Measurements from ENCODE around the gene ACYP2.
"Not testable (repeated sequence)": the region's sequence is repeated elsewhere in the genome, so short reads cannot be mapped to it uniquely, and the experiment has no call there.

The ACYP2 gene

GRCh38 chr2:54262015-54262765, 146.8 kb downstream of the ACYP2 start:
- Histone ChIP-seq H3K4me1 (ENCODE audit: control extremely low read depth in 1 of 4, control insufficient read depth in 4 of 4, insufficient read depth in 4 of 4, low read length in 3 of 4) (no peaks in the 10 kb centered on the region), H3K9me3 (ENCODE audit: control extremely low read depth in 1 of 5, control insufficient read depth in 4 of 5, insufficient read depth in 2 of 5, low read depth in 1 of 5, low read length in 4 of 5) (peaks cover 0 to 5% (median 2%) of the 10 kb centered on the region in 5 experiments), H3K4me3 (ENCODE audit: control insufficient read depth in 1 of 7, extremely low read depth in 1 of 7, insufficient read depth in 4 of 7, low read depth in 2 of 7, low read length in 6 of 7) (no peak overlapping the region), H3K27ac (ENCODE audit: insufficient read depth in 1 of 2, low read depth in 1 of 2, low read length in 2 of 2, poor library complexity in 1 of 2, severe bottlenecking in 2 of 2) (no peak overlapping the region), H3K36me3 (ENCODE audit: control insufficient read depth in 4 of 4, insufficient read depth in 4 of 4, low read length in 3 of 4) (no peaks in the 10 kb centered on the region), H3K27me3 (replicated peaks in 2 of 5; ENCODE audit: control insufficient read depth in 4 of 5, insufficient read depth in 5 of 5, low read length in 4 of 5) (no peaks in the 10 kb centered on the region)
- ChIA-PET CTCF (no interaction called here), POLR2A (interaction anchor here (0.7 kb wide), 1 partner anchor 148 kb away, joined by 5 read pairs; no protein-coding TSS in a partner anchor)
- DNase-seq = no peak
- no CpG with 5 or more reads among the region's 2 CpGs for WGBS (ENCODE audit: insufficient coverage)

- H3K27ac ChIP-seq (ENCODE audit: insufficient read depth in 1 of 2, low read depth in 1 of 2, low read length in 2 of 2, poor library complexity in 1 of 2, severe bottlenecking in 2 of 2); H3K9me3 ChIP-seq (ENCODE audit: control extremely low read depth in 1 of 5, control insufficient read depth in 4 of 5, insufficient read depth in 2 of 5, low read depth in 1 of 5, low read length in 4 of 5); H3K4me3 ChIP-seq (ENCODE audit: control insufficient read depth in 1 of 7, extremely low read depth in 1 of 7, insufficient read depth in 4 of 7, low read depth in 2 of 7, low read length in 6 of 7); POLR2A ChIA-PET; H3K36me3 ChIP-seq (ENCODE audit: control insufficient read depth in 4 of 4, insufficient read depth in 4 of 4, low read length in 3 of 4); H3K4me1 ChIP-seq (ENCODE audit: control extremely low read depth in 1 of 4, control insufficient read depth in 4 of 4, insufficient read depth in 4 of 4, low read length in 3 of 4); H3K27me3 ChIP-seq (replicated peaks in 2 of 5; ENCODE audit: control insufficient read depth in 4 of 5, insufficient read depth in 5 of 5, low read length in 4 of 5); CTCF ChIA-PET; DNase-seq: not testable (repeated sequence)
- WGBS (ENCODE audit: insufficient coverage) = 70% methylated on average over 1 of the region's 1 CpG
Measured at GRCh38 chr2:54265081-54265480, 149.7 kb downstream of the ACYP2 start.

GRCh38 chr2:54267577-54267976, 152.2 kb downstream of the ACYP2 start:
- WGBS (ENCODE audit: insufficient coverage) = no CpG with 5 or more reads among the region's 1 CpG
- ChIA-PET CTCF (interaction anchor here (1.1 kb wide), 1 partner anchor 21 kb away, joined by 3 read pairs; no protein-coding TSS in a partner anchor), POLR2A (no interaction called here)
- H3K4me1 ChIP-seq (ENCODE audit: control extremely low read depth in 1 of 4, control insufficient read depth in 4 of 4, insufficient read depth in 4 of 4, low read length in 3 of 4) = peaks cover 0 to 5% (median 0%) of the 10 kb centered on the region in 4 experiments
- H3K9me3 ChIP-seq (ENCODE audit: control extremely low read depth in 1 of 5, control insufficient read depth in 4 of 5, insufficient read depth in 2 of 5, low read depth in 1 of 5, low read length in 4 of 5) = peaks cover 0 to 5% (median 2%) of the 10 kb centered on the region in 5 experiments
- no peak overlapping the region for H3K27ac ChIP-seq (ENCODE audit: insufficient read depth in 1 of 2, low read depth in 1 of 2, low read length in 2 of 2, poor library complexity in 1 of 2, severe bottlenecking in 2 of 2)
- H3K4me3 ChIP-seq (ENCODE audit: control insufficient read depth in 1 of 7, extremely low read depth in 1 of 7, insufficient read depth in 4 of 7, low read depth in 2 of 7, low read length in 6 of 7) = no peak overlapping the region
- H3K36me3 ChIP-seq (ENCODE audit: control insufficient read depth in 4 of 4, insufficient read depth in 4 of 4, low read length in 3 of 4) = no peaks in the 10 kb centered on the region
- DNase-seq = no peak
- H3K27me3 ChIP-seq (replicated peaks in 2 of 5; ENCODE audit: control insufficient read depth in 4 of 5, insufficient read depth in 5 of 5, low read length in 4 of 5) = no peaks in the 10 kb centered on the region

GRCh38 chr2:54271189-54271588, 155.8 kb downstream of the ACYP2 start:
- ChIA-PET POLR2A (no interaction called here), CTCF (no interaction called here)
- H3K4me3 ChIP-seq (ENCODE audit: control insufficient read depth in 1 of 7, extremely low read depth in 1 of 7, insufficient read depth in 4 of 7, low read depth in 2 of 7, low read length in 6 of 7) = no peak overlapping the region
- WGBS (ENCODE audit: insufficient coverage) = 95% methylated on average over 3 of the region's 4 CpGs
- H3K27me3 ChIP-seq (replicated peaks in 2 of 5; ENCODE audit: control insufficient read depth in 4 of 5, insufficient read depth in 5 of 5, low read length in 4 of 5) = no peaks in the 10 kb centered on the region
- no peaks in the 10 kb centered on the region for H3K9me3 ChIP-seq (ENCODE audit: control extremely low read depth in 1 of 5, control insufficient read depth in 4 of 5, insufficient read depth in 2 of 5, low read depth in 1 of 5, low read length in 4 of 5)
- H3K36me3 ChIP-seq (ENCODE audit: control insufficient read depth in 4 of 4, insufficient read depth in 4 of 4, low read length in 3 of 4) = peaks cover 0 to 2% (median 0%) of the 10 kb centered on the region in 4 experiments
- no peak overlapping the region for H3K27ac ChIP-seq (ENCODE audit: insufficient read depth in 1 of 2, low read depth in 1 of 2, low read length in 2 of 2, poor library complexity in 1 of 2, severe bottlenecking in 2 of 2)
- DNase-seq = peak in 2 of 3 donors; percentile 13 to 23
- H3K4me1 ChIP-seq (ENCODE audit: control extremely low read depth in 1 of 4, control insufficient read depth in 4 of 4, insufficient read depth in 4 of 4, low read length in 3 of 4) = peaks cover 0 to 5% (median under 1%) of the 10 kb centered on the region in 4 experiments

- CTCF ChIA-PET = no interaction called here
- Histone ChIP-seq H3K9me3 (ENCODE audit: control extremely low read depth in 1 of 5, control insufficient read depth in 4 of 5, insufficient read depth in 2 of 5, low read depth in 1 of 5, low read length in 4 of 5) (no peaks in the 10 kb centered on the region), H3K4me1 (ENCODE audit: control extremely low read depth in 1 of 4, control insufficient read depth in 4 of 4, insufficient read depth in 4 of 4, low read length in 3 of 4) (peaks cover 0 to 5% (median under 1%) of the 10 kb centered on the region in 4 experiments), H3K4me3 (ENCODE audit: control insufficient read depth in 1 of 7, extremely low read depth in 1 of 7, insufficient read depth in 4 of 7, low read depth in 2 of 7, low read length in 6 of 7) (no peak overlapping the region), H3K27me3 (replicated peaks in 2 of 5; ENCODE audit: control insufficient read depth in 4 of 5, insufficient read depth in 5 of 5, low read length in 4 of 5) (no peaks in the 10 kb centered on the region), H3K27ac (ENCODE audit: insufficient read depth in 1 of 2, low read depth in 1 of 2, low read length in 2 of 2, poor library complexity in 1 of 2, severe bottlenecking in 2 of 2) (no peak overlapping the region), H3K36me3 (ENCODE audit: control insufficient read depth in 4 of 4, insufficient read depth in 4 of 4, low read length in 3 of 4) (peaks cover 0 to 2% (median 0%) of the 10 kb centered on the region in 4 experiments)
- WGBS (ENCODE audit: insufficient coverage) = 100% methylated on average over 2 of the region's 6 CpGs
- POLR2A ChIA-PET = no interaction called here
- peak in 2 of 3 donors; percentile 45 to 53 for DNase-seq
Measured at GRCh38 chr2:54271843-54272627, 156.6 kb downstream of the ACYP2 start.

GRCh38 chr2:54274781-54275242, 159.4 kb downstream of the ACYP2 start:
- no peak overlapping the region for H3K4me3 ChIP-seq (ENCODE audit: control insufficient read depth in 1 of 7, extremely low read depth in 1 of 7, insufficient read depth in 4 of 7, low read depth in 2 of 7, low read length in 6 of 7)
- CTCF ChIA-PET = interaction anchor here (1.2 to 1.4 kb wide), 2 partner anchors 8 to 14 kb away, joined by 4 to 5 read pairs; no protein-coding TSS in a partner anchor
- no peaks in the 10 kb centered on the region for H3K27me3 ChIP-seq (replicated peaks in 2 of 5; ENCODE audit: control insufficient read depth in 4 of 5, insufficient read depth in 5 of 5, low read length in 4 of 5)
- WGBS (ENCODE audit: insufficient coverage) = 100% methylated on average over 1 of the region's 1 CpG
- DNase-seq = no peak
- POLR2A ChIA-PET = no interaction called here
- H3K9me3 ChIP-seq (ENCODE audit: control extremely low read depth in 1 of 5, control insufficient read depth in 4 of 5, insufficient read depth in 2 of 5, low read depth in 1 of 5, low read length in 4 of 5) = no peaks in the 10 kb centered on the region
- H3K4me1 ChIP-seq (ENCODE audit: control extremely low read depth in 1 of 4, control insufficient read depth in 4 of 4, insufficient read depth in 4 of 4, low read length in 3 of 4) = peaks cover 0 to 5% (median under 1%) of the 10 kb centered on the region in 4 experiments
- H3K36me3 ChIP-seq (ENCODE audit: control insufficient read depth in 4 of 4, insufficient read depth in 4 of 4, low read length in 3 of 4) = peaks cover 0 to 2% (median 0%) of the 10 kb centered on the region in 4 experiments
- no peak overlapping the region for H3K27ac ChIP-seq (ENCODE audit: insufficient read depth in 1 of 2, low read depth in 1 of 2, low read length in 2 of 2, poor library complexity in 1 of 2, severe bottlenecking in 2 of 2)
